Measurements from ENCODE around the gene PRR29.

DNA sequence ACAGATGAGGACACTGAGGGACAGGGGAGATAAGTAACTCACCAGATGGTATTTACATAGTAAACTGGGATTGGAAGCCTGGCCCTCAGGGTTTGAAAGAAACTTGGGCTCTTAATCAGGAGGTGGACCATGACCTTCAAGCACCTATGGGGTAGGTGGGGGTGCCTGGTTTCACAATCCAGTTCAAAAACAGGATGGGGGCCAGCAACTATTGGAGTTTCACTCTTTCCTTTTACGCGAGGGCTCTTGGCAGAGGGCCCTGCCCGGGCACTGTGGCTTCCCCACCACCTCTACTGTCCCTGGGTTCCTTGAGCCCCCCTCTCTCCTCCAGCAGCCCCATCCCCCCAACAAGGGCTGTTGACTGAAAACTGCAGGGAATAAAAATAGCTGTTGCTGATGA, 11.3 kb upstream of the PRR29 start:
- TF ChIP-seq, protein P1, sequence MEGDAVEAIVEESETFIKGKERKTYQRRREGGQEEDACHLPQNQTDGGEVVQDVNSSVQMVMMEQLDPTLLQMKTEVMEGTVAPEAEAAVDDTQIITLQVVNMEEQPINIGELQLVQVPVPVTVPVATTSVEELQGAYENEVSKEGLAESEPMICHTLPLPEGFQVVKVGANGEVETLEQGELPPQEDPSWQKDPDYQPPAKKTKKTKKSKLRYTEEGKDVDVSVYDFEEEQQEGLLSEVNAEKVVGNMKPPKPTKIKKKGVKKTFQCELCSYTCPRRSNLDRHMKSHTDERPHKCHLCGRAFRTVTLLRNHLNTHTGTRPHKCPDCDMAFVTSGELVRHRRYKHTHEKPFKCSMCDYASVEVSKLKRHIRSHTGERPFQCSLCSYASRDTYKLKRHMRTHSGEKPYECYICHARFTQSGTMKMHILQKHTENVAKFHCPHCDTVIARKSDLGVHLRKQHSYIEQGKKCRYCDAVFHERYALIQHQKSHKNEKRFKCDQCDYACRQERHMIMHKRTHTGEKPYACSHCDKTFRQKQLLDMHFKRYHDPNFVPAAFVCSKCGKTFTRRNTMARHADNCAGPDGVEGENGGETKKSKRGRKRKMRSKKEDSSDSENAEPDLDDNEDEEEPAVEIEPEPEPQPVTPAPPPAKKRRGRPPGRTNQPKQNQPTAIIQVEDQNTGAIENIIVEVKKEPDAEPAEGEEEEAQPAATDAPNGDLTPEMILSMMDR (IDR thresholded peaks at IDR 0.05; ENCODE audit: low read depth, low read length, poor library complexity, severe bottlenecking), result no peak
- TF ChIP-seq EZH2phosphoT487 (IDR thresholded peaks at IDR 0.05; ENCODE audit: borderline replicate concordance, low read length), result no peak
